GM10266 (cell line): ENCODE data around the gene MYOZ1.

ENCODE experiments used
- DNase-seq: peaks from one replicate; pipeline ENCODE4 v3.0.0; 2012; ENCODE audit errors: extremely low spot score
- TF ChIP-seq, protein P1 (sequence below): IDR thresholded peaks from 2 replicates; pipeline ENCODE4 v1.5.1; 2012; ENCODE audit warnings: mild to moderate bottlenecking, low read depth; ENCODE audit not compliant: control insufficient read depth, insufficient read depth; ENCODE audit errors: missing control alignments

Gene MYOZ1

DNA sequence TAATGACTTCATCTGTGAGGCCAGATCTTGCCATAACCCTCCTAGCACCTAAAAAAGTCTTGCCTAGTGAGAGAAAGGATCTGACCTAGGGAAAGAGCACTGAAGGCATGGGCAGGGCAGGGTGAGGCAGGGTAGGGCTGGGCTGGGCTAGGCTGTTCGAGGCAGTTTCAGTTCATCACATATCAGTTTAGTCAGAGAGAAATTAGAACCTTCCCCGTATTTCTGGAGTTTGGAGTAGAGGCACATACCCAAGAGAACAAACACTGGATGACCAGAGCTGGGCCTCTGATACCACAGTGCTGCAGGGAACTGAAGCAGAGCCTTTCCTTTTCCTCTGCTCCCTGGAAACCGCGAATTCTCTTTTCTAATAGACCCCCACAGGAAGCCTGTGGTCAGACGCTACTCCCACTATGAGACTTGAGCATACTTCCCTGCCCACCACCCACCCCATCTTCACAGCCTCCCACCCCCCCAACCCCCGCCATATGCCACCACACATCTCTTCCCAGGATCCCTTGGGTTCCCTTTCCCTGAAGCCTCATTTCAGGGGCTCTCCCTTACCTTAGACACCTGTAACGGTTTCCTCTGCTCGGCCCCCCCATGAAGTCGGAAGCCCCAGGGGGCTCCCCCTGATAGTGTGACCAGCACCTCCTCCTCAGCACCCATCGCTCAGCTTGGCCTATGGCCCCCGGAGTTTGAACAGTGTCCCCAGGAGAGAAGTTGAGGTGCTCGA lies 14.1 kb upstream of the MYOZ1 start:
- TF ChIP-seq, protein P1, sequence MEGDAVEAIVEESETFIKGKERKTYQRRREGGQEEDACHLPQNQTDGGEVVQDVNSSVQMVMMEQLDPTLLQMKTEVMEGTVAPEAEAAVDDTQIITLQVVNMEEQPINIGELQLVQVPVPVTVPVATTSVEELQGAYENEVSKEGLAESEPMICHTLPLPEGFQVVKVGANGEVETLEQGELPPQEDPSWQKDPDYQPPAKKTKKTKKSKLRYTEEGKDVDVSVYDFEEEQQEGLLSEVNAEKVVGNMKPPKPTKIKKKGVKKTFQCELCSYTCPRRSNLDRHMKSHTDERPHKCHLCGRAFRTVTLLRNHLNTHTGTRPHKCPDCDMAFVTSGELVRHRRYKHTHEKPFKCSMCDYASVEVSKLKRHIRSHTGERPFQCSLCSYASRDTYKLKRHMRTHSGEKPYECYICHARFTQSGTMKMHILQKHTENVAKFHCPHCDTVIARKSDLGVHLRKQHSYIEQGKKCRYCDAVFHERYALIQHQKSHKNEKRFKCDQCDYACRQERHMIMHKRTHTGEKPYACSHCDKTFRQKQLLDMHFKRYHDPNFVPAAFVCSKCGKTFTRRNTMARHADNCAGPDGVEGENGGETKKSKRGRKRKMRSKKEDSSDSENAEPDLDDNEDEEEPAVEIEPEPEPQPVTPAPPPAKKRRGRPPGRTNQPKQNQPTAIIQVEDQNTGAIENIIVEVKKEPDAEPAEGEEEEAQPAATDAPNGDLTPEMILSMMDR, result no peak
- peak; percentile 61 for DNase-seq

DNA sequence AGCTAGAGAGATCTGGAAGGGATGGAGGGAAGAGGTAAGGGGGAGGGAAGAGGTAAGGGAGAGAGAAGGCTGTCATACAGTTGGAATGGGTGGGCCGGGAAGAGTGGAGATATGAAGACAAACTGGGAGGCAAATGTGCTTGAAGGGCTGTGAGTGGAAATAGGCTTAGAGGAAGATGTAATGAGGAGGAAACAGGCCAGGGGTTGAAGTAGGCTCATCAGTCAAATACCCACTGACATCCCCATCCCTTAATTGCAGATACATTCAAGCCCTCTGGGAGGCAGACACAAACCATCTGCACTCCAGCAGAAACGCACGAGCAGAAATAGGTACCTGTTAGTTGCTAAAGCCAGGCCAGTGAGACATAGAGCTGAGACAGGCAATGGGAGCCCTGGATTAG lies 12.4 kb upstream of the MYOZ1 start:
- TF ChIP-seq, protein P1, result peak; percentile 47

DNA sequence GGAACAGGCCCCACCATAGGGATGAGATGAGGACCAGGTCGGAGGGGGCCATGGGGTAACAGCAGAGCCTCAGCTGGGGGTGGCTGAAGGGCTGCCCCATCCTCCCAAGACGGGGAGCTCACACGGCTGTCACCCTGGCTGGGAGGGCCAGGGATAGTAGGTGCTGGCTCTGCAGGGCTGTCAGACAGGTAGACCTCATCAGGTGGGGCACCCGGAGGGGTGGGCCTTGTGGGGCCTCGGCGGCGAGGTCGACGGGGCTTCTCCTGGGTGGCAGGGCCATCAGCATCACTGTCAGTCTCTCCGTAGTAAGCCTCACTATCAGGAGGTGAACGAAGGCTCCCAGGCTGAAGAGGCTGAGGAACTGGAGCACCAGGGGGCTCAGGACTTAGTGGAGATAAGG lies 11.9 kb upstream of the MYOZ1 start:
- TF ChIP-seq, protein P1, result no peak
- DNase-seq, result no peak

More for the DNA sequence above, 12.4 kb upstream of the MYOZ1 start:
- DNase-seq, result peak; percentile 53

DNA sequence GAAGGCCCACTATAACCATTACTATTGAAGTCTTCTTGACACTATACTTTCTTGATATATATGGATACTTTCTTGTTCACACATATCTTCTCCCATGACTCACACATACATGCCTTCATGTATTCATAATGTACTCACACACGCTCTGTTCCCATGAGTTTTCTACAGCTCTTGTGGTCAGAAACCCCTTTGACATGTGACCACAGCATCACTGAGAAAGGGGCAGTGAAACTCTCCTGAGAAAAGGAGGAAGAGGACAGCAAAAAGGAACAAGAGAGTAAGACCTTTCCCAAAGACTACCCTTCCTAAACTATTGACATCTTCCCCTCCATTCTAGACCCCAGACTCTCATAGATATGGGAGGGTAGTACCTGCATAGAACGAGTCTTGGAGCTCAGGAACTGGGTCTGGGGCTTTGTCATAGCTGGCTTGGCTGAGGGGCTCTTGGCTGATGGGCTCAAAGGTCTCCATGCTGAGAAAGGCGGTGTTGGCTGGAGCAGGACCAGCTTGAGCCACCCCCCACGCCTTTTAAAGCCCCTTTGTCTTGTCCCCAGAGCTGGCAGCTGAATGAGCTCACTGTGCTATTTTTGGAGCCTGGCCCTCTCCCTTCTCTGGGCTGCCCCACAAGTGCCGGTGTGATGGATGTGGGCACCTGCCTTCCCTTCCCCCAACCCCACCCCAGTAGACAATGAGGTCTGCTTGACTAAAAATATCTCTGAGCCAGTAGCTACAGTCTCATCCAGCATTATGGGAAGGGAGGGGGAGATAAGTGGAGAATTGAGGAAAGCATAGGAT lies 9.5 kb upstream of the MYOZ1 start:
- peak; percentile 75 for DNase-seq
- TF ChIP-seq, protein P1, result no peak

DNA sequence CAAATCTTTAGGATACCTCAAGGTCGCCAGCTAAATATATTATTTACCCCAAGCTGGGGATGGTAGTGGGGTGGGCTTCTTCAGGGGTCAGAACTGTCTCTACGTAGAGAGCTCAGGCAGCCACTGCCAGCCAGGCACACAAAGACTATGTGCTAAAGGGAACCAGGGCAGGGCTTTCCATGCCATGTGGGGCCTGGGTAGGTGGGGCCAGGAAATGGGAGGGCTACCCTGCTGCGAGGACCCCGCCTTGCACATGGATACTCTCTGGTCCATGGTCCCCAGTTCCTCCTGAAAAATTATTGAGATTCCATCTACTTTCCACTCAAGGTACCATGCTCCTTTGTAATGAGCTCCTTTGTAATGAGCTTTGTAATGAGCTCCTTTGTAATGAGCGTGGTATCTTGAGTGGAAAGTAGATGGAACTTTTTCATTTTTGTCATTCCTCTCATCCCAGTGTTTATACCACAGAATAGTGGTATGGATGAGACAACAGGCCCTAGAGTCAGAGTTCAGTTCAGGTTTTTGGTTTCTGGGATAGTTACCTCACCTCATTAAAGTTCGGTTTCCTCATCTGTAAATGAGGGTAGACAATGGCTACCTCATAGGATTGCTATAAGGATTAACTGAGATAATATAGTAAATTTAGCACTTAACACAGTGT lies 8.7 kb upstream of the MYOZ1 start:
- TF ChIP-seq, protein P1, result no peak
- no peak for DNase-seq

DNA sequence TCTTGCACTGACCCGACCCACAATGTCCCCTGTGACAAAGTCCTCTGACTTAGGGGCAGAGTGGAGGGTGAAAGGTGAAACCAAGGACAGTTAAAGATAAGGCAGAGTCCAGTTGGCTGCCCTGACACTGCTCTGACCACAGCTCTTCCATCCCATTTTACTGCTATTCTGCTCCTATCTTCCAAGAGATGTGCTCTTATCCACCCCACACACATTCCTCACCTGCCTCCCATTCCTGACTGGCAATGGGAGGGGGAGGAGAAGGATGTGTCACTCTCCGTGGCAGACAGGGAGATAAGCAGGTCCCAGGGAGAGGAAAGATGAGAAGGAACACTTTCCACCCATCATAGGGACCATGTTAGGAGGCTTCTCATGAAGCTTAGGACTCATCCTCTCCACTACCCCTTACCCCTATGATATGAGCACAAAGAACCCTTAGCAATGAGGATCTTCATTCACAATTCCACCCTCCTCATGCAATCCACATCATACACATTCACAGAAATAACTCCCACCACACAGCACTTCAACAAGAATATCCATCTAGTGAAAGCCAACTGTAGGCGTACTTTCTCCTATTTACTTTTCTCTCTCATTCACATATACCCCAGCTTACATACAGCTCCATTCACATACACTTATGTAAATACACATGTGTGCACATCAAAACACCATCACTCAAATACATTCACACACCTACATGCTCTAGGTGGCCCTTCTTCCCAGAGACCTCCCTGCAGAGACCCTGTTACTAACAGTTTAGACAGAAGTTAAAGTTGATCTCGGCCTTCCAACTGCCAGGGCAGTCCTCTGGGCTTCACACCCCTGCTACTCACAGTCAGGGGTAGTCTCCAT lies 7.9 kb upstream of the MYOZ1 start:
- no peak for DNase-seq
- TF ChIP-seq, protein P1, result no peak
